GM23248 (cell line): Measurements from ENCODE around the gene IL1RAPL2. TPM values are rescaled to one million over a fixed set of nuclear protein-coding genes. Genes with fewer than 3 reads are reported as not detected.
A peak's percentile ranks its signal among the peaks of the same experiment; 100 is the strongest.

Experiments
- DNase-seq: peaks from one replicate; pipeline ENCODE4 v3.0.0-alpha.2; 2015
- H2AFZ ChIP-seq: fragments of 200-600 bp; sonication (generic); 2 replicates; pipeline ENCODE4 v1.6.1; 2016; ENCODE audit warnings: antibody characterized with exemption
- H3F3A ChIP-seq: fragments of 200-600 bp; sonication (generic); 2 replicates; pipeline ENCODE4 v1.6.1; 2016; ENCODE audit warnings: mild to moderate bottlenecking, antibody characterized with exemption, mixed run types; ENCODE audit not compliant: insufficient read depth
- H3K27ac ChIP-seq: fragments of 200-600 bp; sonication (generic); 2 replicates; pipeline ENCODE4 v1.5.1; 2016; ENCODE audit warnings: mild to moderate bottlenecking
- H3K27me3 ChIP-seq: fragments of 200-600 bp; sonication (generic); replicated peaks from 2 replicates; pipeline ENCODE4 v1.6.1; 2016; ENCODE audit warnings: mild to moderate bottlenecking; ENCODE audit not compliant: insufficient read depth
- H3K36me3 ChIP-seq: fragments of 200-600 bp; sonication (generic); 2 replicates; pipeline ENCODE4 v1.6.1; 2016; ENCODE audit warnings: low read depth, mild to moderate bottlenecking
- H3K4me1 ChIP-seq: fragments of 200-600 bp; sonication (generic); 2 replicates; pipeline ENCODE4 v1.6.1; 2016; ENCODE audit warnings: mild to moderate bottlenecking; ENCODE audit not compliant: insufficient read depth
- H3K4me2 ChIP-seq: fragments of 200-600 bp; sonication (generic); one replicate; pipeline ENCODE4 v1.6.1; 2016; ENCODE audit warnings: mild to moderate bottlenecking; ENCODE audit not compliant: unreplicated experiment
- H3K4me3 ChIP-seq: fragments of 200-600 bp; sonication (generic); 2 replicates; pipeline ENCODE4 v1.5.1; 2016; ENCODE audit warnings: mild to moderate bottlenecking
- H3K79me2 ChIP-seq: fragments of 200-600 bp; sonication (generic); 2 replicates; pipeline ENCODE4 v1.6.1; 2016; ENCODE audit warnings: mild to moderate bottlenecking; ENCODE audit not compliant: insufficient read depth
- H3K9ac ChIP-seq: fragments of 200-600 bp; sonication (generic); 2 replicates; pipeline ENCODE4 v1.6.1; 2016; ENCODE audit warnings: mild to moderate bottlenecking
- H3K9me2 ChIP-seq: fragments of 200-600 bp; sonication (generic); 2 replicates; pipeline ENCODE4 v1.6.1; 2016; ENCODE audit warnings: mixed run types, mild to moderate bottlenecking, moderate library complexity; ENCODE audit not compliant: insufficient read depth
- H3K9me3 ChIP-seq: fragments of 200-600 bp; sonication (generic); one replicate; pipeline ENCODE4 v1.6.1; 2017; ENCODE audit warnings: low read depth
- H4K20me1 ChIP-seq: fragments of 200-600 bp; sonication (generic); 2 replicates; pipeline ENCODE4 v1.6.0; 2016; ENCODE audit not compliant: insufficient read depth
- EZH2 ChIP-seq: fragments of 200-600 bp; sonication (generic); IDR thresholded peaks from 2 replicates; pipeline ENCODE4 v1.6.1; 2018; ENCODE audit warnings: antibody characterized with exemption, mild to moderate bottlenecking; ENCODE audit not compliant: insufficient read depth, poor library complexity, severe bottlenecking
- EZH2phosphoT487 ChIP-seq: fragments of 200-600 bp; sonication (generic); IDR thresholded peaks from 2 replicates; pipeline ENCODE4 v1.6.1; 2018; ENCODE audit warnings: antibody characterized with exemption, moderate library complexity, mild to moderate bottlenecking, low read depth; ENCODE audit not compliant: insufficient read depth
- WGBS, 2 experiments: methylation state at CpG; one replicate each; pipeline ENCODE4 v1.1.6; 2015 to 2017; ENCODE audit warnings: low lambda C conversion rate in 2 of 2, low coverage in 1 of 2; ENCODE audit errors: missing lambda C conversion rate in 2 of 2; 5-methylcytosine and 5-hydroxymethylcytosine counted together
- in situ Hi-C: fragments of 300-500 bp; cut with MboI; formaldehyde crosslinking; loops from 2 replicates; pipeline ENCODE4 v1.15.0; 2020
- polyA plus RNA-seq: library from polyadenylated mRNA; unstranded; fragments of >200 nt; fragmentation: Nextera tagmentation; extraction: Ambion mirVana; gene quantifications from 2 replicates; pipeline ENCODE4 v1.2.1, GENCODE V29; 2016
- total RNA-seq: library from RNA; depleted of rRNA; stranded (reverse); fragments of >200 nt; shearing (Covaris generic); gene quantifications from 2 replicates; pipeline ENCODE4 v1.2.3, GENCODE V29; 2014

The IL1RAPL2 gene
- total and polyA plus RNA-seq, 2 experiments from 2014 or later: not detected

- Histone ChIP-seq H3K36me3 (no peaks in the 10 kb centered on the region), H3F3A (no peaks in the 10 kb centered on the region), H4K20me1 (no peaks in the 10 kb centered on the region), H3K4me3 (no peak overlapping the region), H3K79me2 (no peaks in the 10 kb centered on the region), H3K4me2 (no peak overlapping the region), H3K27me3 (no peaks in the 10 kb centered on the region), H3K9me2 (no peaks in the 10 kb centered on the region), H2AFZ (no peak overlapping the region), H3K27ac (no peak overlapping the region), H3K9ac (no peak overlapping the region), H3K9me3 (no peaks in the 10 kb centered on the region), H3K4me1 (no peaks in the 10 kb centered on the region)
- no peak for DNase-seq
- TF ChIP-seq EZH2phosphoT487: no peak
- TF ChIP-seq EZH2: no peak
- in situ Hi-C loops: no loop called here
- WGBS, 2 experiments: 27 to 36% methylated on average over 1 of the region's 1 CpG
These were observed 352.1 kb downstream of the IL1RAPL2 start for GRCh38 chrX:104918122-104918521.

- H3K4me3 ChIP-seq: no peak overlapping the region
- in situ Hi-C loops: no loop called here
- no peak for TF ChIP-seq EZH2
- TF ChIP-seq EZH2phosphoT487: no peak
- no peak overlapping the region for H3K9ac ChIP-seq
- no peak overlapping the region for H2AFZ ChIP-seq
- H3K4me2 ChIP-seq: no peak overlapping the region
- H3K9me3 ChIP-seq: no peaks in the 10 kb centered on the region
- H3K79me2 ChIP-seq: no peaks in the 10 kb centered on the region
- no peaks in the 10 kb centered on the region for H3K4me1 ChIP-seq
- H3K27me3 ChIP-seq: no peaks in the 10 kb centered on the region
- no peaks in the 10 kb centered on the region for H3F3A ChIP-seq
- WGBS, 2 experiments: 20 to 31% methylated on average over 6 to 8 of the region's 9 CpGs
- no peaks in the 10 kb centered on the region for H3K9me2 ChIP-seq
- H3K36me3 ChIP-seq: no peaks in the 10 kb centered on the region
- H4K20me1 ChIP-seq: no peaks in the 10 kb centered on the region
- DNase-seq: no peak
- H3K27ac ChIP-seq: no peak overlapping the region
These were observed 355.7 kb downstream of the IL1RAPL2 start for GRCh38 chrX:104921584-104922205.

DNA sequence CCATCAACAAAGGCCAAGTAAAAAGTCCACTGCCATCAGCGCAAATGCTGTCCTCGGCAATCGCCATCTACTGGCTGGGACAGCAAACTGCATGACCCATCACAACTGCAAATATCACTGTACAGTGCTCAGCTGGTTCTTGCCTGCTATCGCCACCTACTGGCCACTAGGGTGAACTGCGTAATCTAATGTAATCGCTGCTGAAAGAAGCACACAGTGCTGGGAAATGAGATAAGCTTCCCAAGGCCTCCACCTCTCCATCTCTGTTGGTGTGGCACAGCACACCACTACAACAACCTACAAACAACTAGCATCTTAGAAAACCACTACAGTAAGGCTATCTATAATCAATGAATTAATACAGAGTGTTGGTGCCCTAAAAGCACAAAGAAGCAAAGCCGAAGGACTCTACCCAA, 356.2 kb downstream of the IL1RAPL2 start:
- Histone ChIP-seq H3K9ac (no peak overlapping the region), H3F3A (no peaks in the 10 kb centered on the region), H3K4me3 (no peak overlapping the region), H3K27me3 (no peaks in the 10 kb centered on the region), H3K9me2 (no peaks in the 10 kb centered on the region), H3K4me2 (no peak overlapping the region), H3K9me3 (no peaks in the 10 kb centered on the region), H4K20me1 (no peaks in the 10 kb centered on the region), H3K4me1 (no peaks in the 10 kb centered on the region), H3K36me3 (no peaks in the 10 kb centered on the region), H2AFZ (no peak overlapping the region), H3K27ac (no peak overlapping the region), H3K79me2 (no peaks in the 10 kb centered on the region)
- WGBS, 2 experiments: 15 to 18% methylated on average over 7 of the region's 7 CpGs
- in situ Hi-C loops: no loop called here
- peak; percentile 66 for DNase-seq
- no peak for TF ChIP-seq EZH2
- no peak for TF ChIP-seq EZH2phosphoT487

GRCh38 chrX:104929324-104929723, 363.3 kb downstream of the IL1RAPL2 start:
- Histone ChIP-seq H3K4me1 (no peaks in the 10 kb centered on the region), H3K27me3 (no peaks in the 10 kb centered on the region), H3K27ac (no peak overlapping the region), H3F3A (no peaks in the 10 kb centered on the region), H2AFZ (no peak overlapping the region), H4K20me1 (no peaks in the 10 kb centered on the region), H3K9me3 (no peaks in the 10 kb centered on the region), H3K79me2 (no peaks in the 10 kb centered on the region), H3K4me3 (no peak overlapping the region), H3K36me3 (no peaks in the 10 kb centered on the region), H3K9ac (no peak overlapping the region), H3K4me2 (no peak overlapping the region), H3K9me2 (no peaks in the 10 kb centered on the region)
- in situ Hi-C loops: no loop called here
- DNase-seq: no peak
- no peak for TF ChIP-seq EZH2
- TF ChIP-seq EZH2phosphoT487: no peak
- WGBS, 2 experiments: 14 to 42% methylated on average over 2 of the region's 2 CpGs
